ENCODE results near the gene EHF.

DNA sequence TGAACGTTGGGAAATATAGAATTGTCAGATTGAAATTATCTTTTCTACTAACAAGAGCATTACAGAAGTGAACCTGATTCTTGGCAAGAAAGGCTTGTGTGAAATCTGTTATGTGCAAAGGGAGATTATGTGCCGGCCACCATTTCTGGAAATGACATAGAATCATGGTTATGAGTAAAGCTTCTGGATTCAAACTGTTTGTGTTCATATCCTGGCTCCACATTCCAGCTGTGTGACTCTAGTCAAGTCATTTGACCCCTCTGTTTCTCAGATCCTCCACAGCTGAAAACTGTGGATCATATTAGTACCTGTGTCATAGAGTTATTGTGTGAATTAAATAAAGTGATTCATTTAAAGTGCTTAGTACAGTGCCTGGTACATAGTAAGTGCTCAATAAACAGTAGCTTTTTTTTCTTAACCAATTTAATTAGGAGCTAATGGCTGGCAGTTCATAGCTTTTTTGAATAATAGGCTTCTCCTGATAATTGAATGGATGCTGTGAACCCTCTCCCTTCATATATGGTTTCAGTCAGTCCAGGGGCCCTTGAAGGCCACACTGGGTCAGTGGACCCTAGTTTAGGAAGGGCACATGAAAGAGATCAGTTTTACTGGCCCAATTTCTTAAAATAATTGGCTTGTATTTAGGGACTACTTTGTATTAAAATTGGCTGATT, 34.6 kb downstream of the EHF start:
- no peak for TF ChIP-seq POLR2AphosphoS5 (IDR thresholded peaks at IDR 0.05; ENCODE audit: low read depth, low read length)
- no peak for TF ChIP-seq TAF1 (IDR thresholded peaks at IDR 0.05; ENCODE audit: low read depth, low read length)
- TF ChIP-seq POLR2A (IDR thresholded peaks at IDR 0.05; ENCODE audit: low read depth, low read length), result no peak
- TF ChIP-seq PAX5 (IDR thresholded peaks at IDR 0.05; ENCODE audit: insufficient read depth, low read length, severe bottlenecking), result no peak
- no peak for TF ChIP-seq POU2F2 (IDR thresholded peaks at IDR 0.05; ENCODE audit: low read depth, low read length)
- no peak for TF ChIP-seq SPI1 (IDR thresholded peaks at IDR 0.05; ENCODE audit: low read depth, low read length)

Measured in GM12891 (cell line).